NCI-H460 (cell line): ENCODE data around the gene FAM204A. TPM values are rescaled to one million over a fixed set of nuclear protein-coding genes. Genes with fewer than 3 reads are reported as not detected.

Experiments
- DNase-seq: peaks from one replicate; pipeline ENCODE4 v3.0.0-alpha.2; 2016; ENCODE audit warnings: low read depth; ENCODE audit errors: extremely low read depth
- total RNA-seq: library from RNA; depleted of rRNA; stranded (reverse); fragments of >200 nt; shearing (Covaris generic); gene quantifications from 2 replicates; pipeline ENCODE4 v1.2.3, GENCODE V29; 2014

FAM204A gene
- total RNA-seq, 1 experiment from 2014 or later, result 121 TPM

GRCh38 chr10:118254654-118255053, 87.5 kb downstream of the FAM204A start:
- DNase-seq, result no peak

DNA sequence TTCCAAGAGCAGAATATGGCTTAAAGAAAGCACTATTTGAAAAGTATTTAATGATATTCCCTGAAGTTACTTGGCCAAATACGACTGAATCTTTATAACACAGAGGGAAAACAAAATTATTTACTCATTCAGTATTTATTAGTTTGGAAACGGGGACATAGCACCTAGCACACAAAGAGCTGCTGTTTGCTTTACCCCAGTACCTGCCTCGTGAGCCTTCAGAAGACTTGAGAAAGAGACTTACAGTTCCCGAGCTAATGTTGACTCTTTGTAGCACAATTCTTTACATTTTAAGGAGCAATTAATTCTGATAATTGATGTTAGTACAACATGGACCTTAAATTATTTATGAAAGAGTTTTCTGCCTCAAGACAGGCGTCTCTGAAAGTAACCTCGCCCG, 88.7 kb downstream of the FAM204A start:
- DNase-seq, result no peak

DNA sequence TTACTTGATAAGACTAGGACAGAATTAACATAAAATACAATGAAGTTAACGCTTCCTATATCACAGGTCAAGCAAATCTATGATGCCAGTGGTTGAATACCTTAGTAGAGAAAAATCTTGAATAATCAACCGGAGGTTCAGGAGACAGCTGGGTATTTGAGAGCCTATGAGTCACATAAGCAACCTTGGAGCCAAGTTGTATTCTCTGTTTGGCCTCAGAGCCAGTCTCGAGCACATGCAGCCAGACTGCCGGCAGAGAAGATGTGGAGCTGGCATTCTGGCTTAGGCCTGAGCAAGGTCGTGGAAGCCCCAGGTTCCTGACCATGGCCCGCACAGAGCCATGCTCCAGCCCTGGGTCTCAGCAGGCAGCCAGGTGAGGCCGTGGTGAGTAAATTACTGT, 90.3 kb downstream of the FAM204A start:
- no peak for DNase-seq

- no peak for DNase-seq
Measured at GRCh38 chr10:118249714-118250113, 92.4 kb downstream of the FAM204A start.
